ENCODE results near the gene FBXL17. TPM values are rescaled to one million over a fixed set of nuclear protein-coding genes. Genes with fewer than 3 reads are reported as not detected.

Gene FBXL17
- polyA plus RNA-seq, 1 of the 3 experiments (the other 2 are of a cell fraction): 4.4 TPM

DNA sequence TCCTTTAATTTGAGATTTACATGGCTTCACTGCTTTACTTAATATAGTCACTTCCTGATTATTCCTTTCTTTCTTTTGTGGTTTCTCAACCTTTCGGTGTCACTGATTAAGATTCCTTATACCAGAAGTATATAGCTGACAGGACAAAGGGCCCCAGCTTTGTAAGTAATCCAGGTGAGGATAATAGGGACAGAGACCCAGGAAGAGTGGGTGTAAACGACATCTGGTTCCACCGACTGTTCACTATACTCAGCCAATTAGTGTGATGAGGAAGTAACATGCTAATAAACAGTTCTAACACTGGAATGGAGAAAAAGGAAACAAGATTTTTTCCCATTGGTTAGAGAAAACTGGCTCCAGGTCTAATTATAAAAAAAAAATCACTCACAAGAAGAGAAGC, 424.8 kb downstream of the FBXL17 start:
- Histone ChIP-seq H3K36me3 (replicated peaks in 1 of 2; ENCODE audit: control insufficient read depth in 1 of 2, insufficient read depth in 2 of 2, low read length in 1 of 2) (no peaks in the 10 kb centered on the region), H3K9me2 (no peaks in the 10 kb centered on the region; the same call in 1 of the 2 replicates), H3K27me3 (ENCODE audit: insufficient read depth) (no peaks in the 10 kb centered on the region), H3K4me2 (no peak overlapping the region), H3K79me2 (ENCODE audit: insufficient read depth) (no peaks in the 10 kb centered on the region), H3K4me3 (ENCODE audit: low read depth in 2 of 2, low read length in 1 of 2) (no peak overlapping the region), H3K9me3 (no peaks in the 10 kb centered on the region), H3F3A (replicated peaks; ENCODE audit: insufficient read depth) (no peaks in the 10 kb centered on the region), H3K4me1 (ENCODE audit: control insufficient read depth in 1 of 2, insufficient read depth in 2 of 2, low read depth in 1 of 2, low read length in 1 of 2) (peaks cover 0 to 2% of the 10 kb centered on the region in 2 experiments; a peak in 2 of 4 replicates), H3K27ac (ENCODE audit: low read depth in 2 of 2, low read length in 1 of 2) (no peak overlapping the region), H4K20me1 (ENCODE audit: insufficient read depth) (no peaks in the 10 kb centered on the region), H2AFZ (ENCODE audit: low read depth) (no peak overlapping the region), H3K9ac (no peak overlapping the region)
- no peak for TF ChIP-seq FOSL2 (IDR thresholded peaks at IDR 0.05; ENCODE audit: borderline replicate concordance, low read depth)
- no peak for TF ChIP-seq FOXM1 (IDR thresholded peaks at IDR 0.05; ENCODE audit: low read depth)
- TF ChIP-seq, protein P1, sequence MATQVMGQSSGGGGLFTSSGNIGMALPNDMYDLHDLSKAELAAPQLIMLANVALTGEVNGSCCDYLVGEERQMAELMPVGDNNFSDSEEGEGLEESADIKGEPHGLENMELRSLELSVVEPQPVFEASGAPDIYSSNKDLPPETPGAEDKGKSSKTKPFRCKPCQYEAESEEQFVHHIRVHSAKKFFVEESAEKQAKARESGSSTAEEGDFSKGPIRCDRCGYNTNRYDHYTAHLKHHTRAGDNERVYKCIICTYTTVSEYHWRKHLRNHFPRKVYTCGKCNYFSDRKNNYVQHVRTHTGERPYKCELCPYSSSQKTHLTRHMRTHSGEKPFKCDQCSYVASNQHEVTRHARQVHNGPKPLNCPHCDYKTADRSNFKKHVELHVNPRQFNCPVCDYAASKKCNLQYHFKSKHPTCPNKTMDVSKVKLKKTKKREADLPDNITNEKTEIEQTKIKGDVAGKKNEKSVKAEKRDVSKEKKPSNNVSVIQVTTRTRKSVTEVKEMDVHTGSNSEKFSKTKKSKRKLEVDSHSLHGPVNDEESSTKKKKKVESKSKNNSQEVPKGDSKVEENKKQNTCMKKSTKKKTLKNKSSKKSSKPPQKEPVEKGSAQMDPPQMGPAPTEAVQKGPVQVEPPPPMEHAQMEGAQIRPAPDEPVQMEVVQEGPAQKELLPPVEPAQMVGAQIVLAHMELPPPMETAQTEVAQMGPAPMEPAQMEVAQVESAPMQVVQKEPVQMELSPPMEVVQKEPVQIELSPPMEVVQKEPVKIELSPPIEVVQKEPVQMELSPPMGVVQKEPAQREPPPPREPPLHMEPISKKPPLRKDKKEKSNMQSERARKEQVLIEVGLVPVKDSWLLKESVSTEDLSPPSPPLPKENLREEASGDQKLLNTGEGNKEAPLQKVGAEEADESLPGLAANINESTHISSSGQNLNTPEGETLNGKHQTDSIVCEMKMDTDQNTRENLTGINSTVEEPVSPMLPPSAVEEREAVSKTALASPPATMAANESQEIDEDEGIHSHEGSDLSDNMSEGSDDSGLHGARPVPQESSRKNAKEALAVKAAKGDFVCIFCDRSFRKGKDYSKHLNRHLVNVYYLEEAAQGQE (IDR thresholded peaks at IDR 0.05; ENCODE audit: low read depth, low read length): no peak
- TF ChIP-seq, protein P2, sequence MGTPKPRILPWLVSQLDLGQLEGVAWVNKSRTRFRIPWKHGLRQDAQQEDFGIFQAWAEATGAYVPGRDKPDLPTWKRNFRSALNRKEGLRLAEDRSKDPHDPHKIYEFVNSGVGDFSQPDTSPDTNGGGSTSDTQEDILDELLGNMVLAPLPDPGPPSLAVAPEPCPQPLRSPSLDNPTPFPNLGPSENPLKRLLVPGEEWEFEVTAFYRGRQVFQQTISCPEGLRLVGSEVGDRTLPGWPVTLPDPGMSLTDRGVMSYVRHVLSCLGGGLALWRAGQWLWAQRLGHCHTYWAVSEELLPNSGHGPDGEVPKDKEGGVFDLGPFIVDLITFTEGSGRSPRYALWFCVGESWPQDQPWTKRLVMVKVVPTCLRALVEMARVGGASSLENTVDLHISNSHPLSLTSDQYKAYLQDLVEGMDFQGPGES (IDR thresholded peaks at IDR 0.05; ENCODE audit: low read depth, low read length): no peak
- no peak for TF ChIP-seq SIN3A (IDR thresholded peaks at IDR 0.05; ENCODE audit: borderline replicate concordance, low read depth, low read length)
- TF ChIP-seq, protein P3, sequence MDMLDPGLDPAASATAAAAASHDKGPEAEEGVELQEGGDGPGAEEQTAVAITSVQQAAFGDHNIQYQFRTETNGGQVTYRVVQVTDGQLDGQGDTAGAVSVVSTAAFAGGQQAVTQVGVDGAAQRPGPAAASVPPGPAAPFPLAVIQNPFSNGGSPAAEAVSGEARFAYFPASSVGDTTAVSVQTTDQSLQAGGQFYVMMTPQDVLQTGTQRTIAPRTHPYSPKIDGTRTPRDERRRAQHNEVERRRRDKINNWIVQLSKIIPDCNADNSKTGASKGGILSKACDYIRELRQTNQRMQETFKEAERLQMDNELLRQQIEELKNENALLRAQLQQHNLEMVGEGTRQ (IDR thresholded peaks at IDR 0.05; ENCODE audit: borderline replicate concordance, low read depth, low read length): no peak
- TF ChIP-seq GABPA (IDR thresholded peaks at IDR 0.05; ENCODE audit: low read depth): no peak
- TF ChIP-seq, protein P4, sequence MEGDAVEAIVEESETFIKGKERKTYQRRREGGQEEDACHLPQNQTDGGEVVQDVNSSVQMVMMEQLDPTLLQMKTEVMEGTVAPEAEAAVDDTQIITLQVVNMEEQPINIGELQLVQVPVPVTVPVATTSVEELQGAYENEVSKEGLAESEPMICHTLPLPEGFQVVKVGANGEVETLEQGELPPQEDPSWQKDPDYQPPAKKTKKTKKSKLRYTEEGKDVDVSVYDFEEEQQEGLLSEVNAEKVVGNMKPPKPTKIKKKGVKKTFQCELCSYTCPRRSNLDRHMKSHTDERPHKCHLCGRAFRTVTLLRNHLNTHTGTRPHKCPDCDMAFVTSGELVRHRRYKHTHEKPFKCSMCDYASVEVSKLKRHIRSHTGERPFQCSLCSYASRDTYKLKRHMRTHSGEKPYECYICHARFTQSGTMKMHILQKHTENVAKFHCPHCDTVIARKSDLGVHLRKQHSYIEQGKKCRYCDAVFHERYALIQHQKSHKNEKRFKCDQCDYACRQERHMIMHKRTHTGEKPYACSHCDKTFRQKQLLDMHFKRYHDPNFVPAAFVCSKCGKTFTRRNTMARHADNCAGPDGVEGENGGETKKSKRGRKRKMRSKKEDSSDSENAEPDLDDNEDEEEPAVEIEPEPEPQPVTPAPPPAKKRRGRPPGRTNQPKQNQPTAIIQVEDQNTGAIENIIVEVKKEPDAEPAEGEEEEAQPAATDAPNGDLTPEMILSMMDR (IDR thresholded peaks at IDR 0.05): no peak
- no peak for TF ChIP-seq MEF2A (IDR thresholded peaks at IDR 0.05; ENCODE audit: borderline replicate concordance, low read depth)
- no peak for TF ChIP-seq RFX5 (IDR thresholded peaks at IDR 0.05; ENCODE audit: low read length)
- TF ChIP-seq, protein P5, sequence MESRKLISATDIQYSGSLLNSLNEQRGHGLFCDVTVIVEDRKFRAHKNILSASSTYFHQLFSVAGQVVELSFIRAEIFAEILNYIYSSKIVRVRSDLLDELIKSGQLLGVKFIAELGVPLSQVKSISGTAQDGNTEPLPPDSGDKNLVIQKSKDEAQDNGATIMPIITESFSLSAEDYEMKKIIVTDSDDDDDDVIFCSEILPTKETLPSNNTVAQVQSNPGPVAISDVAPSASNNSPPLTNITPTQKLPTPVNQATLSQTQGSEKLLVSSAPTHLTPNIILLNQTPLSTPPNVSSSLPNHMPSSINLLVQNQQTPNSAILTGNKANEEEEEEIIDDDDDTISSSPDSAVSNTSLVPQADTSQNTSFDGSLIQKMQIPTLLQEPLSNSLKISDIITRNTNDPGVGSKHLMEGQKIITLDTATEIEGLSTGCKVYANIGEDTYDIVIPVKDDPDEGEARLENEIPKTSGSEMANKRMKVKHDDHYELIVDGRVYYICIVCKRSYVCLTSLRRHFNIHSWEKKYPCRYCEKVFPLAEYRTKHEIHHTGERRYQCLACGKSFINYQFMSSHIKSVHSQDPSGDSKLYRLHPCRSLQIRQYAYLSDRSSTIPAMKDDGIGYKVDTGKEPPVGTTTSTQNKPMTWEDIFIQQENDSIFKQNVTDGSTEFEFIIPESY (IDR thresholded peaks at IDR 0.05; ENCODE audit: borderline replicate concordance, low read depth): no peak
- TF ChIP-seq YY1 (IDR thresholded peaks at IDR 0.05; ENCODE audit: low read depth): no peak
- no peak for TF ChIP-seq CHD2 (IDR thresholded peaks at IDR 0.05; ENCODE audit: low read length, partially characterized antibody)
- TF ChIP-seq TCF12 (IDR thresholded peaks at IDR 0.05): no peak
- no peak for TF ChIP-seq GATA2 (CRISPR knock-in tag; IDR thresholded peaks at IDR 0.05)
- no peak for TF ChIP-seq NRF1 (IDR thresholded peaks at IDR 0.05; ENCODE audit: low read depth, low read length)
- TF ChIP-seq RXRA (IDR thresholded peaks at IDR 0.05; ENCODE audit: borderline replicate concordance, low read depth): no peak
- no peak for TF ChIP-seq EZH2phosphoT487 (IDR thresholded peaks at IDR 0.05; ENCODE audit: borderline replicate concordance, low read depth)
- TF ChIP-seq, protein P6, sequence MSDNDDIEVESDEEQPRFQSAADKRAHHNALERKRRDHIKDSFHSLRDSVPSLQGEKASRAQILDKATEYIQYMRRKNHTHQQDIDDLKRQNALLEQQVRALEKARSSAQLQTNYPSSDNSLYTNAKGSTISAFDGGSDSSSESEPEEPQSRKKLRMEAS (IDR thresholded peaks at IDR 0.05; ENCODE audit: low read depth): no peak
- ChIA-PET POLR2A (no interaction called here), CTCF (no interaction called here)
- DNase-seq: no peak
- WGBS (ENCODE audit: low lambda C conversion rate): 91% methylated on average over 3 of the region's 3 CpGs

All from SK-N-SH (cell line).